ENCODE measurements around the gene TXNDC15.

Gene TXNDC15

DNA sequence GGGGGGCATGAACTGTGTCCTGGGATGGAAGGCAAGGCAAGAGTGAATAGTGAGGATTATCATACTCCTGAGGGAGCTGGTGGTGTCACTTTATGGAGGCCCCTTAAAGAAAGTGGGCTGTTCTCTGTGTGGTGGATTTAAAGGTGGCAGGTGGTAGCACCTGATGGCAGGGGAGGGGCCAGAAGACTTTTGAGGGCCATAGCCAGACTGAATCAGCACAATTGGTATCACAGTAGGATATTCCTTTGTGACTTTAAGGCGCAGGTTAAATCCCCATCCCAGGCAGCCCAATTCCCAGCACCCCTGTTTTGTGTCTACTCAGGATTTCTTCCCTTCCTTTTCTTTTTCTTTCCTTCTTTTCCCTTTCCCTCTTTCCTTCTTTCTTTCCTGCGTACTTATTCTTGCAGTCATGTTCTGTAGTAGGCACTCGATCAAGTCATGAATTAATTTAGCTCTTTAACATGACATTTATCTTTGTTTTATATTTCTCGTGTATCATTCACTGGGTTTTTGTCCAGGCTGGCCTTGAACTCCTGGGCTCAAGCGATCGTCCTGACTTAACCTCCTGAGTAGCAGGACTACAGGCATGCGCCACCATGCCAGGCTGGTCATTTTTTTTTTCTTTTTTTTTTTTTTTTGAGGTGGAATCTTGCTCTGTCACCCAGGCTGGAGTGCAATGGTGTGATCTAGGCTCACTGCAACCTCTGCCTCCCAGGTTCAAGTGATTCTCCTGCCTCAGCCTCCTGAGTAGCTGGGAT, 19.8 kb downstream of the TXNDC15 start:
- peaks cover 9% of the 10 kb centered on the region for H3K4me1 ChIP-seq (ENCODE audit: low read length)
- H3K27me3 ChIP-seq (ENCODE audit: low read depth, low read length): no peaks in the 10 kb centered on the region
- no peak overlapping the region for H3K27ac ChIP-seq (ENCODE audit: low read length)
- no peaks in the 10 kb centered on the region; the same call in 1 of the 2 replicates for H4K20me1 ChIP-seq (ENCODE audit: insufficient read depth, low read length)
- H3K9ac ChIP-seq (ENCODE audit: low read length): no peak overlapping the region
- no peak overlapping the region for H2AFZ ChIP-seq (ENCODE audit: low read depth, low read length)
- TF ChIP-seq CTCF (IDR thresholded peaks at IDR 0.05; ENCODE audit: low read depth, low read length): no peak
- TF ChIP-seq EZH2phosphoT487 (IDR thresholded peaks at IDR 0.05; ENCODE audit: low read depth): no peak
- H3K9me3 ChIP-seq (ENCODE audit: insufficient read depth, low read length): no peaks in the 10 kb centered on the region
- H3K4me2 ChIP-seq (ENCODE audit: low read length): no peak overlapping the region
- no peaks in the 10 kb centered on the region for H3K79me2 ChIP-seq (ENCODE audit: low read length)
- H3K4me3 ChIP-seq (ENCODE audit: low read length): no peak overlapping the region
- no peaks in the 10 kb centered on the region for H3K36me3 ChIP-seq (replicated peaks; ENCODE audit: low read depth, low read length)

DNA sequence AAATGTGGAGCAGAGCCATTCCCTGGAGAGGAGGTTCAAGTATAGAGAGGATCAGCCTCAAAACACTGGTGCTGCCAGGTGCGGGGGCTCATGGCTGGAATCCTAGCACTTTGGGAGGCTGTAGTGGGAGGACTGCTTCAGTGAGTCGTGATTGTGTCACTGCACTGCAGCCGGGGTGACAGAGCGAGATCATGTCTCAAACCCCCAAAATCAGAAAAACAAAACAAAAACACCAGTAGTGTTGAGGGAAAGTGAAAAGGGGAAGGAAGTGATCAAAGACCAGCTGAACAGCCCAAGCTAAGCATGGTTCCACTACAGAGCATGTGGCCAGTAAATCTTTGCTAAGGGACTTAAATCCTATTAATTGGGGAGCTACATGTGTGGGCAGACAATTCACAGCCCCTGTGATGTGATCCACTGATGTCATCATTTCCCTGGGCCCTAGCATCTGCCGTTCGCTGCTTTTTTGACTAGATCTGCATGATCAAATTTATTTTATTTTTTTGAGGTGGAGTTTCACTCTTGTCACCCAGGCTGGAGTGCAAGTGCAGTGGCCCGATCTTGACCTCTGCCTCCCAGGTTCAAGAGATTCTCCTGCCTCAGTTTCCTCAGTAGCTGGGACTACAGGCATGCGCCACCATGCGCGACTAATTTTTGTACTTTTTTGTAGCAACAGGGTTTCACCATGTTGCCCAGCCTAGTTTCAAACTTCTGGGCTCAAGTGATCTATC, 28.1 kb downstream of the TXNDC15 start:
- no peaks in the 10 kb centered on the region for H4K20me1 ChIP-seq (ENCODE audit: insufficient read depth, low read length)
- H3K4me3 ChIP-seq (ENCODE audit: low read length): peak overlapping the region; percentile 31; the same call in 1 of the 2 replicates
- peaks cover 29% of the 10 kb centered on the region for H3K4me1 ChIP-seq (ENCODE audit: low read length)
- H3K79me2 ChIP-seq (ENCODE audit: low read length): peaks cover 8% of the 10 kb centered on the region
- H3K9ac ChIP-seq (ENCODE audit: low read length): peak overlapping the region; percentile 33
- no peaks in the 10 kb centered on the region for H3K27me3 ChIP-seq (ENCODE audit: low read depth, low read length)
- peak overlapping the region; percentile 65 for H3K4me2 ChIP-seq (ENCODE audit: low read length)
- peaks cover 3% of the 10 kb centered on the region for H3K36me3 ChIP-seq (replicated peaks; ENCODE audit: low read depth, low read length)
- peak overlapping the region; percentile 50 for H3K27ac ChIP-seq (ENCODE audit: low read length)
- H2AFZ ChIP-seq (ENCODE audit: low read depth, low read length): no peak overlapping the region
- TF ChIP-seq EZH2phosphoT487 (IDR thresholded peaks at IDR 0.05; ENCODE audit: low read depth) (no peak), CTCF (IDR thresholded peaks at IDR 0.05; ENCODE audit: low read depth, low read length) (no peak)
- H3K9me3 ChIP-seq (ENCODE audit: insufficient read depth, low read length): no peaks in the 10 kb centered on the region

DNA sequence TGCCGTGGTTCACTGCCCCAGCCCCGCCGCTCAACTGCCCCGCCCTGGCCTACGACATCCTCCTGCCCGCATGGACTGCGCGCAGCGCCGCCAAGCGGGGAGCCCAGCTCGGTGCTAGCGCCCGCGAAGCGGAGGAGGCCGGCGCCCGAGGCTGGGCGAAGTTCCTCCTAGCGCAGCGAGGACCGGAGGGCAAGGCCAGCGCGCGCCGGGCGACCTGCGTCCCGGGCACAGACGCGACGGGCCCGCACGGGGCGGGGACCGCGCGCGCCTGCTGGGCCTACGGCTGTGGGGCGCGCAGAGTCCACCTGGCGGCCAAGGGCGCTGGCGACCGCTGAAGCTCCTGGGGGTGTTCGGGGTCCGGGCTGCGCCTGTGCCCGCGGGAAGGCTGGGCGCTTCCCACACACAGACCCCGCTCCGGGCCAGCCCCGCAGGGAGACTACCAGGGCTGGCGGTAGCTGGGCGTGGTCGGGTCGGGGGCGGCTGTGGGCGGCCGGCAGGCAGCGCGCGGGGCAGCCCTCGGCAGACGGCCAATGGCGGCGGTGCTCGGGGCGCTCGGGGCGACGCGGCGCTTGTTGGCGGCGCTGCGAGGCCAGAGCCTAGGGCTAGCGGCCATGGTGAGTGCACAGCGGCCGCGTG, 30.6 kb downstream of the TXNDC15 start, which contains the start of gene PCBD2:
TSS of gene PCBD2 (plus strand) at position 522 of the 636 bp plus-strand sequence. CDS start at position 531, 9 bp downstream.
- Histone ChIP-seq H3K4me1 (ENCODE audit: low read length) (peaks cover 29% of the 10 kb centered on the region), H2AFZ (ENCODE audit: low read depth, low read length) (peak within 1 kb of the TSS; percentile 52; the same call in 1 of the 2 replicates), H3K9me3 (ENCODE audit: insufficient read depth, low read length) (no peaks in the 10 kb centered on the region), H4K20me1 (ENCODE audit: insufficient read depth, low read length) (no peaks in the 10 kb centered on the region), H3K27me3 (ENCODE audit: low read depth, low read length) (no peaks in the 10 kb centered on the region), H3K4me3 (ENCODE audit: low read length) (peak within 1 kb of the TSS; percentile 89), H3K4me2 (ENCODE audit: low read length) (peak within 1 kb of the TSS; percentile 92), H3K9ac (ENCODE audit: low read length) (peak within 1 kb of the TSS; percentile 86), H3K27ac (ENCODE audit: low read length) (peak within 1 kb of the TSS; percentile 91), H3K79me2 (ENCODE audit: low read length) (peaks cover 8% of the 10 kb centered on the region), H3K36me3 (replicated peaks; ENCODE audit: low read depth, low read length) (peaks cover 3% of the 10 kb centered on the region)
- TF ChIP-seq EZH2phosphoT487 (IDR thresholded peaks at IDR 0.05; ENCODE audit: low read depth) (no peak), CTCF (IDR thresholded peaks at IDR 0.05; ENCODE audit: low read depth, low read length) (peak; percentile 65)
